HepG2 (cell line): Measurements from ENCODE around the gene STK11. TPM values are rescaled to one million over a fixed set of nuclear protein-coding genes. Genes with fewer than 3 reads are reported as not detected.

Experiments used
- ARID5B ChIP-seq: IDR thresholded peaks from 2 replicates; pipeline ENCODE4 v1.4.0; 2020; ENCODE audit warnings: mild to moderate bottlenecking, missing genetic modification reagents
- CSRNP1 ChIP-seq: sonication (generic); formaldehyde crosslinking; IDR thresholded peaks from 2 replicates; pipeline ENCODE4 v1.8.1; 2023; ENCODE audit warnings: mild to moderate bottlenecking, missing genetic modification reagents
- HNRNPLL ChIP-seq: fragments of 200-400 bp; formaldehyde crosslinking; IDR thresholded peaks from 2 replicates; pipeline ENCODE4 v1.6.1; 2017; ENCODE audit warnings: mild to moderate bottlenecking, low read depth, low read length; ENCODE audit not compliant: poor library complexity, severe bottlenecking
- JUND ChIP-seq: sonication (generic); formaldehyde crosslinking; IDR thresholded peaks from 2 replicates; pipeline ENCODE4 v1.8.0; 2022; ENCODE audit warnings: mild to moderate bottlenecking, missing genetic modification reagents
- KDM1A ChIP-seq: IDR thresholded peaks from 2 replicates; pipeline ENCODE4 v1.6.1; 2016; ENCODE audit warnings: missing compliant biosample characterization
- NFE2L1 ChIP-seq: sonication (generic); formaldehyde crosslinking; IDR thresholded peaks from 2 replicates; pipeline ENCODE4 v1.4.0; 2020; ENCODE audit warnings: missing genetic modification reagents, mild to moderate bottlenecking, borderline replicate concordance
- ZNF30 ChIP-seq: sonication (generic); formaldehyde crosslinking; IDR thresholded peaks from 2 replicates; pipeline ENCODE4 v1.5.0; 2020; ENCODE audit warnings: mild to moderate bottlenecking, missing genetic modification reagents
- ZNF350 ChIP-seq: sonication (generic); formaldehyde crosslinking; IDR thresholded peaks from 2 replicates; pipeline ENCODE4 v1.4.0; 2020; ENCODE audit warnings: mild to moderate bottlenecking, low read depth, missing genetic modification reagents, borderline replicate concordance
- ZNF414 ChIP-seq: sonication (generic); formaldehyde crosslinking; IDR thresholded peaks from 2 replicates; pipeline ENCODE4 v1.5.0; 2020; ENCODE audit warnings: missing genetic modification reagents
- ZNF776 ChIP-seq: sonication (generic); formaldehyde crosslinking; IDR thresholded peaks from 2 replicates; pipeline ENCODE4 v1.4.0; 2020; ENCODE audit warnings: mild to moderate bottlenecking, missing genetic modification reagents
- polyA plus RNA-seq, 8 experiments: library from polyadenylated mRNA; depleted of rRNA in 3 of 8; stranded (reverse) in 7 of 8; unstranded in 1 of 8; fragments of >200 nt; fragmentation: Illumina TruSeq in 4 of 8; extraction: Trizol in 4 of 8; gene quantifications; 2 replicates each; pipeline versions ENCODE4 v1.2.1 to v1.2.3, GENCODE V29; 2011 to 2016; ENCODE audit warnings: low read depth in 4 of 8, missing spikeins in 1 of 8, mixed read lengths in 1 of 8; ENCODE audit not compliant: insufficient read depth in 1 of 8
- total RNA-seq, 5 experiments: library from RNA; depleted of rRNA; stranded (reverse); fragments of >200 nt; fragmentation: Illumina TruSeq; extraction: Trizol; gene quantifications; 2 replicates each; pipeline ENCODE4 v1.2.3, GENCODE V29; 2016; ENCODE audit warnings: low read depth in 1 of 5
- TF ChIP-seq, protein P1 (sequence below): sonication (generic); formaldehyde crosslinking; IDR thresholded peaks from 2 replicates; pipeline ENCODE4 v1.4.0; 2020; ENCODE audit warnings: missing genetic modification reagents, borderline replicate concordance
- TF ChIP-seq, protein P2 (sequence below): sonication (generic); formaldehyde crosslinking; IDR thresholded peaks from 2 replicates; pipeline ENCODE4 v1.5.1; 2020; ENCODE audit warnings: mild to moderate bottlenecking, missing genetic modification reagents
- TF ChIP-seq, protein P3 (sequence below): IDR thresholded peaks from 2 replicates; pipeline ENCODE4 v1.6.1; 2018; ENCODE audit warnings: missing genetic modification reagents, mild to moderate bottlenecking, missing compliant biosample characterization

STK11 gene
- total and polyA plus RNA-seq, 2 of the 13 experiments (the other 11 are each of a cell fraction or from before 2014, with no cell fraction given) = 27.5 to 43.6 TPM

GRCh38 chr19:1248139-1248785 is 42.7 kb downstream of the STK11 start, which contains the start of gene MIDN (continued):
- TF ChIP-seq, protein P1, sequence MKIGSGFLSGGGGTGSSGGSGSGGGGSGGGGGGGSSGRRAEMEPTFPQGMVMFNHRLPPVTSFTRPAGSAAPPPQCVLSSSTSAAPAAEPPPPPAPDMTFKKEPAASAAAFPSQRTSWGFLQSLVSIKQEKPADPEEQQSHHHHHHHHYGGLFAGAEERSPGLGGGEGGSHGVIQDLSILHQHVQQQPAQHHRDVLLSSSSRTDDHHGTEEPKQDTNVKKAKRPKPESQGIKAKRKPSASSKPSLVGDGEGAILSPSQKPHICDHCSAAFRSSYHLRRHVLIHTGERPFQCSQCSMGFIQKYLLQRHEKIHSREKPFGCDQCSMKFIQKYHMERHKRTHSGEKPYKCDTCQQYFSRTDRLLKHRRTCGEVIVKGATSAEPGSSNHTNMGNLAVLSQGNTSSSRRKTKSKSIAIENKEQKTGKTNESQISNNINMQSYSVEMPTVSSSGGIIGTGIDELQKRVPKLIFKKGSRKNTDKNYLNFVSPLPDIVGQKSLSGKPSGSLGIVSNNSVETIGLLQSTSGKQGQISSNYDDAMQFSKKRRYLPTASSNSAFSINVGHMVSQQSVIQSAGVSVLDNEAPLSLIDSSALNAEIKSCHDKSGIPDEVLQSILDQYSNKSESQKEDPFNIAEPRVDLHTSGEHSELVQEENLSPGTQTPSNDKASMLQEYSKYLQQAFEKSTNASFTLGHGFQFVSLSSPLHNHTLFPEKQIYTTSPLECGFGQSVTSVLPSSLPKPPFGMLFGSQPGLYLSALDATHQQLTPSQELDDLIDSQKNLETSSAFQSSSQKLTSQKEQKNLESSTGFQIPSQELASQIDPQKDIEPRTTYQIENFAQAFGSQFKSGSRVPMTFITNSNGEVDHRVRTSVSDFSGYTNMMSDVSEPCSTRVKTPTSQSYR = peak; percentile 47; the same call in 1 of the 2 replicates
- TF ChIP-seq NFE2L1 (peak; percentile 71; the same call in 1 of the 2 replicates), ZNF30 (CRISPR knock-in tag) (no peak), JUND (CRISPR knock-in tag) (0 out of 2 replicates have a peak, but pooled peaks have one; percentile 26), ZNF776 (CRISPR knock-in tag) (no peak), KDM1A (0 out of 2 replicates have a peak, but pooled peaks have one; percentile 4), ZNF350 (CRISPR knock-in tag) (peak; percentile 19; the same call in 1 of the 2 replicates), HNRNPLL (peak; percentile 34), CSRNP1 (CRISPR knock-in tag) (peak; percentile 77; the same call in 1 of the 2 replicates), ARID5B (CRISPR knock-in tag) (no peak), ZNF414 (CRISPR knock-in tag) (peak; percentile 20; the same call in 1 of the 2 replicates)
- TF ChIP-seq, protein P2, sequence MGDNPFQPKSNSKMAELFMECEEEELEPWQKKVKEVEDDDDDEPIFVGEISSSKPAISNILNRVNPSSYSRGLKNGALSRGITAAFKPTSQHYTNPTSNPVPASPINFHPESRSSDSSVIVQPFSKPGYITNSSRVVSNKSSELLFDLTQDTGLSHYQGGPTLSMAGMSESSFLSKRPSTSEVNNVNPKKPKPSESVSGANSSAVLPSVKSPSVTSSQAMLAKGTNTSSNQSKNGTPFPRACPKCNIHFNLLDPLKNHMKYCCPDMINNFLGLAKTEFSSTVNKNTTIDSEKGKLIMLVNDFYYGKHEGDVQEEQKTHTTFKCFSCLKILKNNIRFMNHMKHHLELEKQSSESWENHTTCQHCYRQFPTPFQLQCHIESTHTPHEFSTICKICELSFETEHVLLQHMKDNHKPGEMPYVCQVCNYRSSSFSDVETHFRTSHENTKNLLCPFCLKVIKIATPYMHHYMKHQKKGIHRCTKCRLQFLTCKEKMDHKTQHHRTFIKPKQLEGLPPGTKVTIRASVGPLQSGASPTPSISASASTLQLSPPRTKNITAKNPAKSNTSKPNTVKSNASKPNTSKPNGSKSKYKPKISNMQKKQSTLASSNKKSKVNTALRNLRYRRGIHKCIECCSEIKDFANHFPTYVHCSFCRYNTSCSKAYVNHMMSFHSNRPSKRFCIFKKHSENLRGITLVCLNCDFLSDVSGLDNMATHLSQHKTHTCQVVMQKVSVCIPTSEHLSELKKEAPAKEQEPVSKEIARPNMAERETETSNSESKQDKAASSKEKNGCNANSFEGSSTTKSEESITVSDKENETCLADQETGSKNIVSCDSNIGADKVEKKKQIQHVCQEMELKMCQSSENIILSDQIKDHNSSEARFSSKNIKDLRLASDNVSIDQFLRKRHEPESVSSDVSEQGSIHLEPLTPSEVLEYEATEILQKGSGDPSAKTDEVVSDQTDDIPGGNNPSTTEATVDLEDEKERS (CRISPR knock-in tag) = 0 out of 2 replicates have a peak, but pooled peaks have one; percentile 8
- TF ChIP-seq, protein P3, sequence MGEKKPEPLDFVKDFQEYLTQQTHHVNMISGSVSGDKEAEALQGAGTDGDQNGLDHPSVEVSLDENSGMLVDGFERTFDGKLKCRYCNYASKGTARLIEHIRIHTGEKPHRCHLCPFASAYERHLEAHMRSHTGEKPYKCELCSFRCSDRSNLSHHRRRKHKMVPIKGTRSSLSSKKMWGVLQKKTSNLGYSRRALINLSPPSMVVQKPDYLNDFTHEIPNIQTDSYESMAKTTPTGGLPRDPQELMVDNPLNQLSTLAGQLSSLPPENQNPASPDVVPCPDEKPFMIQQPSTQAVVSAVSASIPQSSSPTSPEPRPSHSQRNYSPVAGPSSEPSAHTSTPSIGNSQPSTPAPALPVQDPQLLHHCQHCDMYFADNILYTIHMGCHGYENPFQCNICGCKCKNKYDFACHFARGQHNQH (CRISPR knock-in tag) = peak; percentile 75
